ENCODE measurements around the gene ENTPD1.

ENTPD1 gene

DNA sequence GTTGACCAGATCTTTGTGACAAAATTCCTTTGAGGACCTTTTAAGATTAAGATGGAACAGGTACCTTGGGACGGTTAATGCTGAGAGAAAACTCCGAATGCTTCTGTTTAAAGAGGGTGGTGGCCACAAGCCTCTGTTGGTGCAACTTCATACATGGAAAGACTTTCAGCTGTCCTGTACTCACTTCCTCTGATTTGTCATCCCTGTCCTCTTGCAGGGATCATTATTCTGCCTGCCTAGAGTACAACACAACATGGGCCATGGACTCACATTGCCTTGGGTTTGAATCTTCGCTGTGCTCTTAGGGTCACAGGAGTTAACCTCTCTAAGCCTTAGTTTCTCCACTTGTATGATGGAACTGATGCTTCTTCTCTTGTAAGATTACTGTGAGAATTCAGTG is 75.1 kb downstream of the ENTPD1 start:
- DNase-seq (ENCODE audit: low read depth): no peak

DNA sequence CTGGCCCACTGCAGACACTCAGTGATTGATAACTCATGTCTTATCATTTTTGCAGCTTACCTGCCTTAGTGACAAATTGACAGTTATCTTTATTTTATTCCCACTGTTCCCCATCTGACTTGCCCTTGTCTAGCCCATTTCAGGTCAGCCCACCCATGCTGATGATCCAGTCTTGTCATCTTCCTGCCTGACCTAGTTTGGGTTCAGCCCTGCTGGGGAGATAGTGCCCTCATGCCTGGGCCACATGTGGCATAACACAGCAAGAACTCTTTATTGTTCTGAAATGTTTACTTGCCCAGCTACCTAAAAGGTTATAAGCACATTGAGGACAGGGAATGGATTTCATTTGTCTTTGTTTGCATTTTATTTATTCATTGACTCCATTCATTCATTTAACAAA is 75.6 kb downstream of the ENTPD1 start:
- no peak for DNase-seq (ENCODE audit: low read depth)

DNA sequence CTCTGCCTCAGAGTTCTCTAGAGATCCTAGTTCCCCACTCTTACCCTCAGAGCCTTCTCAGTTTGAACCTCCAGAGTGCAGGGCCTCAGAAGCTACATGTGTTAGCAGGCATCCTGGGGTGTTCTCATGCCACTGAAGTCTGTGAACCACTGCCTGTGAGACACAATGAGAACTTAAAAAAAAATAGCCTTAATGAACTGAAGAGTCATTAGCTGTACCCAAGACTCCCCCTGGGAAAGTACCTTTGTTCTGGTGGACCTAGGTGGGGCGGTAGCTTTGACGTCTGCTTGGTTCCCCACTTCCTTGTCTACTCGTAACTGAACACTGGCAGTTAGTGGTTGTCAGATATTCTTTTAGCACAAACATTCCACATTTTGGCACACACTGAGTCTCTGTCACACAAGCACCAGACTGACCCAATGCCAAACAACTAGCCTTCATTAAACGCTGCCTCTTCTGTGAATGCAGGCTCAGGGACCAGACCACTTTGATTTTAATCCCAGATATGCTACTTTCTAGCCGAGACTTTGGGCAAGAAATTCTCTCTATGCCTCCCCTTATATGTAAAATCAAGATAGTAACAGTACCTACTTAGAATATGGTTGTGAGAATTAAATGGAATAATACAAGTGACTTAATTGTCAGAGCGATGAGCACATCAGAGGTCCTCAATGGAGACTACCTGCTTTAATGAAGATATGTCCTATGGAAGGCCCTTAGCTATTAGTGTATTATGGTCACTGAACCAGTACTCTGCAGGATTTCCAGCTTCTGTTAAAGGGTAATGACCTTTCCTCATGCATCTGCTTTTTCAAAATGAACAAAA is 76.5 kb downstream of the ENTPD1 start:
- DNase-seq (ENCODE audit: low read depth): no peak

DNA sequence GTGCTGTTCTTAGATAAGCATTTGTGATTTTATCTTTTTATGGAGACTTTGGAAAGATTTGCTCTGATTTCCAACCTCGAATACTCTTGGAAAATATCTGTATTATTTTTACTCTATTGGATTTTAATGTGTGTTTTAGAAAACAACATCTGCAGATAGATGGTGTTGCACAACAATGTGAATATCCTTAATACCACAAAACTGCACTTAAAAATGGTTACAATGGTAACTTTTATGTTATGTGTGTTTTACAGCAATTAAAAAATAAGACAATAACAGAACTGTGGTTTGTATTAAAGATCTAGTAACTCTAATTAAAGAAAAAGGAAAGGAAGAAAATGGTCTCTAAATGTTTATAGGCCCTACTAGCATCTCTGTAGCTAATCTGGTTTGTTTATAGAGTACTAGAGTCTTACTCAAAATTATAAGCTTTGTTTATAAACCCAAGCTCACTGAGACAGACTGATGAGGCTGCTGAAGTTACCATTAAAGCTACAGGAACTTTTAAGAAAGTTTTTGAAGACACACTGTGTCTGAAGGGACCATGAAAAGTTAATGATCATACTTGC is 77.2 kb downstream of the ENTPD1 start:
- peak; percentile 11 for DNase-seq (ENCODE audit: low read depth)

DNA sequence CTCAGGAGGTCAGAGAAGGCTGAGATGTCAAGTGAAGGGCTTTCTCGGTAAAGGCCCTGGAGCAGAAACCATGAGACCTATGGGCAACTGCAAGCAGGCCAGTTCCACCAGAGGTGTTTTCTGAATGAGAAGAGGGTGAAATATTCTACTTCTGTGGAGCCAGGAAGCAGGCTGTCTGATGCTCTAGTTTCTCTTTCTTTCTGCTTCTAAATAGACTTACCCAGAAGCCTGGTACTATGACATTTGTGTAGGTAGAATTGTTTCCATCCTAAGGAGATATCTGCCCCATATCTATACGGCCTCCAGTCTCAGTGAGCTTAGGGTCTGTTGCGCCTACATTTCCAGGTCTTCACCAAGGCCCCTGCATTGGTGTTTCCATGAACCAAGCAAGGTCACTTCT is 78.4 kb downstream of the ENTPD1 start:
- no peak for DNase-seq (ENCODE audit: low read depth)

DNA sequence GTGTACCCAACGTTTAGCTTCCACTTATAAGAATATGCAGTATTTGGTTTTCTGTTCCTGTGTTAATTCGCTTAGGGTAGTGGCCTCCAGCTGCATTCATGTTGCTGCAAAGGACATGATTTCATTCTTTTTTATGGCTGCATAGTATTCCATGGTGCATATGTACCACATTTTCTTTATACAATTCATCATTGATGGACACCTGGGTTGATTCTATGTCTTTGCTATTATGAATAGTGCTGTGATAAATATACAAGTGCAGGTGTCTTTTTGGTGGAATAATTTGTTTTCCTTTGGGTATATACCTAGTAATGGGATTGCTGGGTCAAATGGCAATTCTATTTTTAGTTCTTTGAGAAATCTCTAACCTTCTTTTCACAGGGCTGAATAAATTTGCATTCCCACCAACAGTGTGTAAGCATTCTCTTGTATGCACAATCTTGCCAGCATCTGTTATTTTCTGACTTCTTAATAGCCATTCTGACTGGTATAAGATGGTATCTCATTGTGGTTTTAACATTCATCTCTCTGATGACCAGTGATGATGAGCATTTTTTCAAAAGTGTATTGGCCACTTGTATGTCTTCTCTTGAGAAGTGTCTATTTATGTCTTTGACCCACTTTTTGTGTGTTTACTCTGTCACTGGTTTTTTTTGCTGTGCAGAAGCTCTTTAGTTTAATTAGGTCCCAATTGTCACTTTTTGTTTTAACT is 79.3 kb downstream of the ENTPD1 start:
- DNase-seq (ENCODE audit: low read depth): peak; percentile 81

DNA sequence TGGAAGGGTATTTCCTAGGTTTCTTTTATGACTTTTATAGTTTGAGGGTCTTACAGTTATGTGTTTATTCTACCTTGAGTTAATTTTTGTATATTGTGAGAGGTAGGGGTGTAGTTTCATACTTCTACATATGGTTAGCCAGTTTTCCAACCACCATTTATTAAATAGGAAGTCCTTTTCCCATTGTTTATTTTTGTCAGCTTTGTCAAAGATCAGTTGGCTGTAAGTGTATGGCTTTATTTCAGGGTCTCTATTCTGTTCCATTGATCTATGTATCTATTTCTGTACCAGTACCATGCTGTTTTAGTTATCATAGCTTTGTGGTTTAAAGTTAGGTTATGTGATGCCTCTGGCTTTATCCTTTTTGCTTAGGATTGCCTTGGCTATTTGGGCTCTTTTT is 79.9 kb downstream of the ENTPD1 start:
- DNase-seq (ENCODE audit: low read depth): no peak

DNA sequence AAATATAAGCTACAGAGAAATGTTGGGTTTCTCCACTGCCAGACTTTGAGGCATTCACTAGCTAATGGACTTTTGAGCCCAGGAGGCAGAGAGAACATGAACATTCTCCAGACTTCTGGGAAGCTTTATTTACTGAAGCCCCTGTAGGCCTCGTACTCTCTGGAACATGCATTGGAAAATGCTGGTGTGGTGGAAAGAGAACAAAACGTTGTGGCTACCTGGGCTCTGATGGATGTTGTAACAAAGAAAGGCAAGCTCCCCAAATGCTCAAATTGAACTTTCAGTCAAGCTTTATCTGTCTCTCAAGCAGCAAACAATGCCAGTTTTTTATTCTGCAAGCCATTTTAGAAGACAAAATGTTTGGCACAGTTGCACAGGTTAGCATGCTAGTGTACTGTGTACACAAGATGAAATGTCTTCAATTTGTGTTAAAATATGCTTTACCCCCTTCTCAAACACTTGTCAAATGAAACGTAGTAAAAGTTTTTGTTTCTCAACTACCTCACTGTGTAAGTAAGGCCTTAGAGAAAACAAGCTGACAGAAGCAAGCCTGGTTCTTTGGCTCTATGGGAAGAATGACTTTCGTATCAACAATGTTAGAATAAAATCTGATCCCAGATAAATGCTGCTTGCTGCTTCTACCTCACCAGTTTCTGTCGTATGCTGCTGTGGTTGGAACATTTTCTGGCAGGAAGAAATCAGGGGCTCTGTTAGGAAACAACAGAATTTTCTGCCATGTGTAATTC is 80.8 kb downstream of the ENTPD1 start:
- DNase-seq (ENCODE audit: low read depth): no peak

DNA sequence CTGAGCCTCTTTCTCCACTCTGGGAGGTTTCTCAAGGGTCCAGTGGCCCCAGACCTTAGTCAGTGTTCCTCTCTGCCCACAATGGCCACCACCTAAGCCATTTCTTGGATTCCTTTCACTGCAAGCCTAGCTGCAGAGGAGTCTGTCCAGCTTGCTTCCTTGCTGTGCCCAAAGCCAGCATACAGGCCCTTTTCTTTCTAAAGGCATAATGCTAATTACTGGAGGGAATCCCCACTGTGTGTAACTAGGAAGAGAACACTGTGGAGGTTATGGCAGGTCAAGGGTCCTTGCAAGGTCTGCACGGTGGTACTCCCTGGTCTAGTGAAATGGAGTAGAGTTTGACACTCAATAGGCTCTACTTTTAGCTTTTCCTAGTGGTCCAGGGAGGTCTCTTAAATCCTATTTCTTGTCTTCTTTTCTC is 81.4 kb downstream of the ENTPD1 start:
- no peak for DNase-seq (ENCODE audit: low read depth)

DNA sequence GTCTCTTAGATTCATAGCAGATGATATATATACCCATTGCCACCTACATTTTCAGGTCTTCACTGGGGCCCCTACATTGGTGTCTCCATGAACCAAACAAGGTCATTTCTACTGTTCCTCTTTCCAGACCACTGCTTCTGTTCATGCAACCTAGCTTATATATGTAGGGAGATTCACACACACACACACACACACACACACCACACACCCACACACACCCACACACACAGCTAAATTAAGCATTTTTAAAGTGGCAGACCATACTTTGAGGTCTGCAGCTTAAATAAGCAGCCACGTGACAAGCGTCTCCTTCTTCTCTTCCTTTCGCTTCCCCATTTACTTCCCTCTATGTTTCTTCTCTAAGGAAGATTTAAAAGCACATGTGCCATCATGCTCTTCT is 81.8 kb downstream of the ENTPD1 start:
- no peak for DNase-seq (ENCODE audit: low read depth)

DNA sequence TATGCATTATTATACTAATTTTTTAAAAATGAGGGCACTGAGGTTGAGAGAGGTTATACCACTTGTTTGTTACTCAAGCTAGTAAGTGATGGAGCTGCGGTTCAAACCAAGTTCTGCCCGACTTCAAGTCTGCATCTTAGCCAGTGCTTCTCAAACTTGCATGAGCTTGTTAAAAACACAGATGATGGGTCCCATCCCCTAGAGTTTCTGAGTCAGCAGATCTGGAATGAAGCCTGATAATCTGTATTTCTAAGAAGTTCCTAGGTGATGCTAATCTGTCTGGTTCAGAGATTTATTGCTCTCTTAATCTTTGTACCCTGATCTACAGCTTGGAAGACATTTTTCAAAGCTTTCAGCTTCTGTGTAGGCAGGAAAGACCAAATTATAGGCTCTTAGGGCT is 84.2 kb downstream of the ENTPD1 start:
- peak; percentile 36 for DNase-seq (ENCODE audit: low read depth)

DNA sequence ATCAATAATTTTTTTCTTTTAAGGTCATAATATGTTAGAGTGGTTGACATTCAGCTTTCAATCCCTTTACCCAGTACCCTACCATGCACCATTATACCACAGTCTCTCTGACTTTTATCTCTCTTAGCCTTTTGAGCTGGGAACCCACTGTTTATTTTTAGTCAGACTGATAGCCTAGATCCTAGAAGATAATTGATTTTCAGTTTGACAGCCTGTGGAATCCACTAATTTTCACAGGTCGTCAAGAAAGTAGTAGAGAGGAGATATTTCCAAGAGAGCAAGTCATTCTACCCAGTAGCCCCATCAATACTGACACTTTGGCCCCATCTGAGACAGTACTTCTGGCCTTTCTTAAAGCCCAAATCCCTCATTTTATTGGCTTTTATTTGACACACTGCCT is 84.7 kb downstream of the ENTPD1 start:
- DNase-seq (ENCODE audit: low read depth): no peak

DNA sequence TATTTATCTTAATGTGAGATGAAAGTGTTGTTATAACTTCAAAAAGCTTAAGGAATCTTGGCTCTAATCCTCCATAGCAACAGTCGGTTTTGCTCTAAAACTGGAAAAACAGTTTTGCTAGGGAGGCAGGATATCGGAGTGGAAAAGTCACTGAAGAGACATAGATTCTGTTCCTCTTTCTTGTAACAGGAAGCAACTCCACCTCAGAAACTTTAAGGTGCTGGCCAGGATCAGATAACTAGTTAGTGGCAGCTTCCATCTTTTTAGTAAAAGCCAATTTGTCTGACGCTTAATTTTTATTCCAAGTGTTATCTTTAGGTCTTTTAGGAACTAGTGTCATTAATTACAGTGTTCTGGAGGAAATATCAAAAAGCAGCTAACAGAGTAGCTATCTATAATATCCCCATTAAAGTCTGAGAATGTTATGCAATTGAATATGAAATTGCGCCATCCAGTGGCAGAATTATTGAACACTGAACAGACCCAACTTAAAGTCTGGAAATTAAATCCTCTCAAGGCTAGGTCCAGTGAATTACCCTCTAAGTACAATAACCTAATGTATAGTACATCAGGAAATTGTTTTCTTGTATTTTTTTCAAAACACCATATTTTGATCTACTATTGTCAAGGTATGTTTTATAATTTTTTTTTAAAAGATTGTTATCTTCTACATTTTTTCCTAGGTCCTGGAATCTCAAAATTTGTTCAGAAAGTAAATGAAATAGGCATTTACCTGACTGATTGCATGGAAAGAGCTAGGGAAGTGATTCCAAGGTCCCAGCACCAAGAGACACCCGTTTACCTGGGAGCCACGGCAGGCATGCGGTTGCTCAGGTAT is 85.9 kb downstream of the ENTPD1 start:
- peak; percentile 74 for DNase-seq (ENCODE audit: low read depth)

DNA sequence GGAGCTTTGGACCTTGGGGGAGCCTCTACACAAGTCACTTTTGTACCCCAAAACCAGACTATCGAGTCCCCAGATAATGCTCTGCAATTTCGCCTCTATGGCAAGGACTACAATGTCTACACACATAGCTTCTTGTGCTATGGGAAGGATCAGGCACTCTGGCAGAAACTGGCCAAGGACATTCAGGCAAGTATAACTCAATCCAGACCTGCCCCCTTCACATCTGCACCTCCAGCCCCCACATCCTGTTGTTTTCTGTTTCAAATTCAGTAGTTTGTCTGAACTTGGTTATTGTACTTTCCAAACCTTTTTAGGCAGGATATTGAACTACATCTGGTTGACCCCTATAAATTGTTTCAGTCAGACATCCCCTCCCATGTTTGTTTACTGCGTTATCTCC is 89.4 kb downstream of the ENTPD1 start:
- DNase-seq (ENCODE audit: low read depth): no peak

DNA sequence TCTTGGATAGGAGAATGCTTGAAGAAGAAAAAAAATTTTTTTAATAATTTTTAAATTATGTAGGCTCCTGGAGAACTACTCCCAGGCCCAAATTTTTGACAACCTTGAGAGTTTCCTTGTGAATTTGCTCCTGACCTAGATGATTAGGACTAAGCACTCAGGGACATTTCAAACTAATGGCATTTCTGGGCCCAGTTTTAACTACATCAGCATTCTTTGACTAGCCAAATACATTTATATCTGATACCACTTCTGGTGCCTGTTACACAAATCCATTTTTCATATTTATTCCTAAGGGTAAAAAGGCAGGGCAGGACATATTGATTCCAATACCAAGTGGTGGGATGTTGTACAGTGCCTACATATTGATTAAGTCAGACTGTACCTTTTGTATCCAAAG is 91.0 kb downstream of the ENTPD1 start:
- no peak for DNase-seq (ENCODE audit: low read depth)

DNA sequence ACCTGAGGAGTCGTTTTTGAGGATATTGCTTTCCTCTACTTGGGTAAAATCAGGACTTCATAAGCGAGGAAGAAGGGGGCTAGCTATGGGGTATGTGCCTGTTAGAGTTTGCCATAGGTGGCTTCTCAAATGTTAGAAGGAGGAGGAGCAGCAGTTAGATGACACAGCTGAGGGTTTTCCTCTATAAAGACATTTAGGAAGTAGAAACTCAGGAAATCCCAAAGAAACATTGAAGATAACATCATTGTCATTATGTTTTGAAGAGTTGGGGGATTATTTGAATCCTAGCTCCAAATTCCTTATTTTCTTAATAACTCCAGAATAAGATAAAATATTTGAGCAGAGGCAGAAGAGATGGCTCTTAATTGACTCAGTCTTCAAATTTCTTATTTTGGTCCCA is 92.9 kb downstream of the ENTPD1 start:
- no peak for DNase-seq (ENCODE audit: low read depth)

DNA sequence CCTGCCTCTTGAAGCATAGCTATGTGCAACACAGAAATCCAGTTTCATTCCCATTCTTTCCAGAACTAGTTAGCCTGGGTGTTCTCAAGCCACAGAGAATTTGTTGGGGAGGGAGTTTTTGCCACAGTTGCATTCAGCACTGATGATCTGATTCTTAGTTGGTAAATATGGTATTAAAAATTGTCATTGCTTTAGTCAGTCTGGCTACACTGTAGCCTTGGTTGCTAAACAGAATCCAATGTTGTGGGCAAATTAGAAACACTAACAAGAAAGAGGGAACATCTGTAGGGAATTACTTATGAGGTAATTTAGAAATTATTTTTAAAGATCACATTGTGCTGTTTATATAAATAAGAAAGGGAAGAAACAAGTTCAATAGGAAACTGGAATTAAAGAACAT is 94.8 kb downstream of the ENTPD1 start:
- no peak for DNase-seq (ENCODE audit: low read depth)

DNA sequence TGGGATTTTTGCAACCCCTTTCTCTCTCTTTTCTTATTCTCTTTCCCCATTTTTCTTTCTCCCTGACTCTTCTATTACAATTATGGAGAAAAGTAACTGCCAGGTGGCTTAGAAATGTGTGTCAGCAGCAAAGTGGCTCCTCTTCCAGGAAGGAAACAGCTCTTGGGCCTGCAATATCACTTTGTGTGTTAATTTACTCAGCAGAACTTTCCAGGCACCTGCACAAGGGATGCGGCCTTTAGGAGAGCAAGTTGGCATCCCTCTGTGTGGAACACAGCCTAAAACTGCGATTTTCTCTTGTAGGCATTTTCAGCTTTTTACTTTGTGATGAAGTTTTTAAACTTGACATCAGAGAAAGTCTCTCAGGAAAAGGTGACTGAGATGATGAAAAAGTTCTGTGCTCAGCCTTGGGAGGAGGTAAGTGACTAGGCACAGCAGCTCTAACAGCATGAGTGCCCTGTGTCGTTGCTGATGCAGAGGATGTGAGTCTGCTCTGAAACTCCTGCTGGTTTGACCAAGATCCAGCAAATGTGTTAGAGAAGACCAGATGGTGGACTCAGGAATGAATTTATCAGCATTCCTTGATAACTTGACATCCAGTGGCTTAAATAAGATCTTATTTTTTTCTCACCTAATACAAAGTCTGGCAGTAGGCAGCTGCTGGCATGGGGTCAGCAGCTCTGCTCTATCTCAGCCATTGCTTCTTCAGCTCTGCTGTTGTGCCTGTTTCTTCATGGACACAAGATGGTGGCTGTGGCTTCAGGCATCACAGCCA is 104.4 kb downstream of the ENTPD1 start:
- peak; percentile 13 for DNase-seq (ENCODE audit: low read depth)

DNA sequence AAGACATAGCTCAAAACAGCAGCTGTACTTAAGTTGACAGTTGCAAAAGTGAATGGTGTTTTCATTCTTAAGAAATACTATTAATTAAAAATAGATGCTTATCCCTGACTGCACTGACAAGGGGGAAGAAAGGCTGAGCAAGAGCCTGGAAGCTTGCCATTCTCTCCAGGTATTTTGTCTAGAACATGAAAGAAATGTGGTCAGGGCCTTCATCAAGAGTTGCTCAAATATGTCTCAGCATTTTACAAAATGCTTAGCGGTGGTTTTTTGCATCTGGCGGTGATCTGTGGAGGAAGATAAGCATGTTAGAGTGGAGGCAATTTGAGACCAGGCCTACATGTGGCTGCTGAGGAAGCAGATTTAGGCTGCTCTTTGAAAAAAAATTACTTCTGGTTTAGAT is 105.4 kb downstream of the ENTPD1 start:
- DNase-seq (ENCODE audit: low read depth): no peak

DNA sequence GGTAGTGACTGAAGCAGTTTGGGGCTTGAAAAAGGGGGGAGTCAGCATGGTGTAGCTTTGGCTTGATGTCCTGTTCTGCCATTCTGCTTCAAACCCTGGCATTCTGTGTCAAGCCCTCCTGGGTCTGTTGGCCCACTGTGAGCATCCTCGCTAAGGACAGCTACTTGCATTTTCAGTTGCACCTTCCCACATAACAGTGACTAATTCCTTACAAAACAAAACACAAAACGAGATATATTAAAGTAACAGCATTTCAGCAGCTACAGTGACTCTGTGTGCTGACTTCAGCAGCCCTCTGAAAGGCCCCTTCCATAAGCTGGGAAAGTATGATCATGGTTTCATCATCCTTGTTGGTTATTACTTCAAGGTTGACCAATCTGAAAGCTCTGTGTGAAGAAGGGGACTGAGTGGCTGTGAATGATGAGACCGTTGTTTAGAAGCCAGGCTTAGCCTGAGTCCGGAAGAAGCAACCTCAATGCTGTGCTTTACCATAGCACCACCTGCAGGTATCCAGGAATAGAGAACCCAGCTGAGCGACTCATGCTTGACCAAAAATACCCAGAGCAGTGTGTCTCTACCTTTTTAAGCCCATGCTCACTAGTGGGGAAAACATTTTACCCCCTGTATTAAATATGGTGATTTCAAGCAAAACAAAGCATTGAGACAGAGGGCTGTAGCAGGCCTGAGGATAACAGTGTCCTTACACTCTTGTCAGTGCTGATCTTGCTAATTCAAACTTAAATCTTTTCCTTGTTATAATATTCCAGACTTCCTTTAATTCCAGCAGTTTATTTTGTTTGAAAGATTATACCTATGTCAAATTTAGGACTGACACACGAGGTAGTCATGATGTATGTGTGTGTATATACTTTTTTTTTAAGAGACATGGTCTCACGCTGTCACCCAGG is 109.2 kb downstream of the ENTPD1 start:
- peak; percentile 84 for DNase-seq (ENCODE audit: low read depth)

Measured in EH (cell line).